GM12875 (cell line): ENCODE results near the gene ANTKMT.

Source experiments
- H3K4me3 ChIP-seq: one replicate; pipeline ENCODE4 v1.5.1; 2011; ENCODE audit warnings: low read depth, low read length, control low read depth
- TF ChIP-seq, protein P1 (sequence below): IDR thresholded peaks from 2 replicates; pipeline ENCODE4 v1.5.1; 2011; ENCODE audit warnings: low read depth, mild to moderate bottlenecking, control low read depth, inconsistent platforms, low read length, moderate library complexity, borderline replicate concordance; ENCODE audit not compliant: insufficient read depth

ANTKMT gene

DNA sequence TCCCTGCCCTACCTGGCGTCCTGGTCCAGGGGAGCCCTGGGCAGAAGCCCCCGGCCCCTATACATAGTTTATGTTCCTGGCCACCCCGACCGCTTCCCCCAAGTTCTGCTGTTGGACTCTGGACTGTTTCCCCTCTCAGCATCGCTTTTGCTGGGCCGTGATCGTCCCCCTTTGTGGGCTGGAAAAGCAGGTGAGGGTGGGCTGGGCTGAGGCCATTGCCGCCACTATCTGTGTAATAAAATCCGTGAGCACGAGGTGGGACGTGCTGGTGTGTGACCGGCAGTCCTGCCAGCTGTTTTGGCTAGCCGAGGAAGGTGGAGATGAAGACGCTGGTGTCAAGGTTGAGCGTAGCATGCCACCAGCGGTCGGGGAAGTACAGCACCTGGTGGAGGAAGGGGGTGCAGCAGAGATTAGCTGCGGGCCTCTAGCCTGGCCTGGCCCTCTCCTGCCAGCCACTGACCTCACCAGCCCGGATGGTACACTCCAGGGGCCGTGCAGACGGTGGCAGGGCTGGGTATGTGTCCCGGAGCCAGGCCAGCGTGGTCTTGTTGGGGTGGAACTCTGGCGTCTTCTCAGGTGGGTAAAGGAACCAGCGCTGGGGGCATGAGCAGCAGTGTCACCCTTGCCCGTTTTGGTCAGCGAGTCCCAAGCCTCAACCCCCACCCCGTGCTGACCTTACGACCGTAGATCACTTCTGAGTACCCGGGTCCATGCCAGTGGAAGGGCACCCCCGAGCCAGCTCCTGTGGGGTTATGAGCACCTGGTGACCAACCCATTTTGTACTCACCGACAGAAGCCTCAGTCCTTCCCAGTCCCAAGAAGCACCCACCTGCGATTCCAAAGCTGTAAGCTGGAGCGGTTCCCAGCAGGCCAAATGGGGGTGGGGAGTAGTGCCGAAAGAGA lies 38.2 kb upstream of the ANTKMT start:
- H3K4me3 ChIP-seq: peak overlapping the region; percentile 86

DNA sequence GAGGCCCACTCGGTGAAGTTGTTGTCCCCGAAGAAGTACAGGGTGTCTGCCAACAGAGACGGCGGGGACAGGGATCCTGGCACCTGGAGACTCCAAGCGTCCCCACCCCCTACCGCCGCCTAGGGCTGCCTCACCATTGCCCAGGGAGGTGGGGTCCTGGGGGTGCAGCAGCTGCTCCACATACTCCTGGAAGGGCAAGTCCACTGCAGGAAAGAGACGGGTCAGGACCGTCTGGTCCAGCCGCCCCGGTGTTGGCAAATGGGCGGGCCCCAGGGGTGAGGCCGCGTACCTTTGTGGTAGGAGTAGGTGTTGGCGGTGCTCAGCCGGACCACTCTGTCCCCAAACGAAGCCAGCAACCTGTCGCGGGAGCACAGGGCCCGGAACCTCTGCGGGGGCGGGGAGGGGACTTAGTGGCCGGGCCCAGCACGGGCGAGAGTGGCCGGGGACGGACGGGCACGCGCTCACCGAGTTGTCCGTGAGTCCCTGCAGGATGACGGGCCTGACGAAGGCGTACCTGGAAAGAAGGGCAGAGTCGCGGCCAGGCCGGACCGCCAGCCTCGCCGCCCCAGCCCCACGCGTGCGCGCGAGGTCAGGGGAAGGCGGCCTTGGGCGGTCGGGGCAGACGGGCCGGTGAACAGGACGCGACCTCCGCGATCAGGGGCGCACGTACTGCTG lies 37.4 kb upstream of the ANTKMT start:
- peak overlapping the region; percentile 86 for H3K4me3 ChIP-seq
- TF ChIP-seq, protein P1, sequence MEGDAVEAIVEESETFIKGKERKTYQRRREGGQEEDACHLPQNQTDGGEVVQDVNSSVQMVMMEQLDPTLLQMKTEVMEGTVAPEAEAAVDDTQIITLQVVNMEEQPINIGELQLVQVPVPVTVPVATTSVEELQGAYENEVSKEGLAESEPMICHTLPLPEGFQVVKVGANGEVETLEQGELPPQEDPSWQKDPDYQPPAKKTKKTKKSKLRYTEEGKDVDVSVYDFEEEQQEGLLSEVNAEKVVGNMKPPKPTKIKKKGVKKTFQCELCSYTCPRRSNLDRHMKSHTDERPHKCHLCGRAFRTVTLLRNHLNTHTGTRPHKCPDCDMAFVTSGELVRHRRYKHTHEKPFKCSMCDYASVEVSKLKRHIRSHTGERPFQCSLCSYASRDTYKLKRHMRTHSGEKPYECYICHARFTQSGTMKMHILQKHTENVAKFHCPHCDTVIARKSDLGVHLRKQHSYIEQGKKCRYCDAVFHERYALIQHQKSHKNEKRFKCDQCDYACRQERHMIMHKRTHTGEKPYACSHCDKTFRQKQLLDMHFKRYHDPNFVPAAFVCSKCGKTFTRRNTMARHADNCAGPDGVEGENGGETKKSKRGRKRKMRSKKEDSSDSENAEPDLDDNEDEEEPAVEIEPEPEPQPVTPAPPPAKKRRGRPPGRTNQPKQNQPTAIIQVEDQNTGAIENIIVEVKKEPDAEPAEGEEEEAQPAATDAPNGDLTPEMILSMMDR: no peak

More for the DNA sequence above, 38.2 kb upstream of the ANTKMT start:
- TF ChIP-seq, protein P1: no peak

DNA sequence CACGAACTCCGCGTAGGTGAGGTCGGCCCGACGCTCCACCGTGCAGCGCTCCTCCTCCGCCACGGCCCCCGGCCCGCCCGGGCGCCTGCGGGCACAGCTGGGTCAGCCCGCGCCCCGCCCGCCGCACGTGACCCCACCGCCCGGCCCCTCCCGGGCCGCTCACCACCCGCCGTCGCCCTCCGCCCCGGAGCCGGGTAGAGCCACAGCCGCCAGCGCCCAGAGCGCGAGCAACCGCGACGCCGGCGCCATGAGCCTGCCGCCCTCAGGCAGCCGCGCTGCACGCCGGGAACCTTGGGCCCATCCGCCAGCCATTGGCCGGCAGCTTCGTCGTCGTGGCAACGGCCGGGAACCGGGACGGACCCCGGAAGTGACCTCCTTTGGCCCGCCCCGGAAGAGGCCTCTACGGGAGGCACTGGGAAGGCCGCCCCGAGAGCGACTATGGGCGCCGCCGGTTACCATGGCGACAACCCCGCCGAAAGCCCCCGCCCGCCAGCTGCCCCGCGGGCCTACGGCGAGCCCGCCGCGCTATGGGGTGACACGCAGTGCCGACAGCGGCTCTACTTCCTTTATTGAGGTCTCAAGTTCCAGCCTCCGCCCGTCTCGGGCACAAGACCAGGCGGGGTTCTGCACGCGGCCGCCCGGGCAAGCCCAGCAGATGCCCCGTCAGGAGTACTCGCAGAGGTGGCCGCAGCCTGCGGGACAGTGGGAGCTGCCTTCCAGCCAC lies 36.7 kb upstream of the ANTKMT start, which contains the start of gene JMJD8:
TSS of gene JMJD8 (minus strand) at position 264 of the 724 bp plus-strand sequence. CDS start at position 249, 15 bp downstream.
- H3K4me3 ChIP-seq: peak within 1 kb of the TSS; percentile 86
- TF ChIP-seq, protein P1: no peak

DNA sequence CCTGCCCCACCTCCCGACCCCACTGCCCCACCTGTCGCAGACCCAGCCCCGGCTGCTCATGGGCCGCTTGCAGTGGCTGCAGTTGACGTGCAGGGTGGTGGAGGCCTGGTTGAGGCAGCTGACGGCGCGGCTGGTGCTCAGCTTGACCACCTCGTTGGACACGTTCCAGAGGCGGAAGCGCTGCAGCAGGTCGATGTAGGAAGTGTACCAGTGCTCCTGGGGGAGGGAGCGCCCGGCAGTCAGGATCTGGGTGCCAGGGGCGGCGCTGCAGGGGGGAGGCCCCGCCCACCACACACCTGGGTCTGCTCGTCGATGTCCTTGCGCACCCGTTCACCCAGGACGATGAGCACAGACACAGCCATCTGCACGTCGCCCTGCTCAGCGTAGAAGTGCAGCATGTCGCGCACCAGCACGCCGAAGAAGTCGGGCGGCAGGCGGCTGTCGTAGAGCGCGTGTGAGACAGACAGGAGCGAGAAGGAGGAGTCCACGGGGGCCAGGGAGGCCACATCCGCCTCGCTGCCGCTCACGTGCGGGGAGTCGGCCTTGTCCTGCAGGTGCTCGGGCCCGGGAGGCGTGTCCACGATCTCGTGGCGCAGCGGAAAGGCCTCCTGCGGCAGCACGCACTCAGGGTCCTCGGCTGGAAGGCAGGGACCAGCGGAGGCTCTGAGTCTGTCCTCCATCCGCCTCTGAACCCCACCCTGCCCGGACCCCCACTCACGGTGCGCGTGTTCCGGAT lies 35.8 kb upstream of the ANTKMT start:
- TF ChIP-seq, protein P1: no peak
- H3K4me3 ChIP-seq: no peak overlapping the region

DNA sequence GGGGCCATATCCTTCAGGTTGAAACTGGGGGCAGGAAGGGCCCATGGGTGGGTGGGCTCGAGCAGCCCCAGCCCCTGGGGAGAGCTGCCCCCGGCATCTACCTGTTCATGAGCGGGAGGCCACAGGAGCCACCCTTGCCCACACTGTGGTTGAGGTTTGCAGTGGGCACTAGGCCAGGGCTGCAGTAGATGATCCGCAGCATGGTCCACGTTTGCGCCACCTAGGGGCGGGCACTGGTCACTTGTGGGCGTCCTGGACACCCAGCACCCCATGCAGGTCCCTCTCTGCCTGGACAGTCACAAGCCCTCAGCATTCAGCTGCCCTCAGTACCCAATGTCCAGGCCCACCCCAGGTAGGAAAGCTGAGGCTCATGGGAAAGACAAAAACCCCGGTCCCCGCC lies 35.0 kb upstream of the ANTKMT start:
- TF ChIP-seq, protein P1: peak; percentile 52
- H3K4me3 ChIP-seq: no peak overlapping the region

DNA sequence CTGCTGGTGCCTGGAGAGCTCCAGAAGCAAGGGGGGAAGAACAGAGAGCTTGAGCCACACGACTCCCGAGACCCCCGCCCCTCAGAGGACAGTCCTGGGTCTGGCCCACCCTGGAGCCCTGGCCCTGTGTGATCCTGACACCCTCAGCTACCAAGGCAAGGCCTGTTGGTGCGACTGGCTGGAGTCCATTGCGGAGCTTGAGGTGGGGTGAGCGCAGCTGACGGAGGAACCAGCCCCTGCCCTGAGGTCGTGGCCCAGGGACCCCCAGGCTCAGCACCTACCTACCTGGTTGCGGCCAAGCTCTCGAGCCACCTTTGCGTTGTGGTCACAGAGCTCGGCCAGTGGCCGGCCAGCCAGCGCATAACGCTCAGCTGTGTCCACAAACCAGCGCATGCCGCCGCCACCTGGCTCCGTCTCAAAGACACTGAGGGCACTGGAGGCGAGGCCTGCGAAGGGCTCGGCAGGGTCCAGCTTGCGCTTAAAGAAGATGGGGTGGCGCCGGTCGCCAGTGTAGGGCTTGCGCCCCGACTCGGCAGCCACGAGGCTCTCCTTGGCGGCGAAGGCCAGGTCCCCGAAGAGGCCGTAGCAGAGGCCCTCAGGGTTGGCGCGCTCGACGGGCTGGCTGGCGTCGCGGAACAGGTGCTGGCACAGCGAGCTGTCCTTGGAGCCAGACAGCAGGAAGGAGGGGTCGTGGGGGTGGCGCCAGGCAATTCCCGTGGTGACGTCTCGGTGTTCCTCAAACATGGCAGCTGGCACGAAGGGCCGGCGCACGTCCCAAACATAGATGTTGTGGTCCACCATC lies 34.3 kb upstream of the ANTKMT start:
- H3K4me3 ChIP-seq: no peak overlapping the region
- TF ChIP-seq, protein P1: no peak
